GM18858 (cell line): ENCODE data around the gene TNFRSF8.
"Not testable (repeated sequence)": the region's sequence is repeated elsewhere in the genome, so short reads cannot be mapped to it uniquely, and the experiment has no call there.

ENCODE experiments used
- ATAC-seq: cut with Tn5 transposase; IDR thresholded peaks from one replicate; pipeline ENCODE4 v1.9.1; 2021; ENCODE audit not compliant: unreplicated experiment

TNFRSF8 gene

GRCh38 chr1:12063141-12064072 is at the start of gene TNFRSF8:
Gene TNFRSF8, plus strand, starts transcription at chr1:12063303. Its CDS starts 296 bp downstream, at chr1:12063599.
- ATAC-seq: no peak

GRCh38 chr1:12014141-12014991 is 48.7 kb upstream of the TNFRSF8 start:
- no peak for ATAC-seq

- ATAC-seq: no peak
These were observed 48.1 kb upstream of the TNFRSF8 start for GRCh38 chr1:12015001-12015491.

GRCh38 chr1:12015499-12015898 is 47.6 kb upstream of the TNFRSF8 start:
- ATAC-seq: no peak

GRCh38 chr1:12016182-12016581 is 46.9 kb upstream of the TNFRSF8 start:
- no peak for ATAC-seq

GRCh38 chr1:12019858-12020509 is 43.1 kb upstream of the TNFRSF8 start:
- no peak for ATAC-seq

GRCh38 chr1:12021616-12022015 is 41.5 kb upstream of the TNFRSF8 start:
- no peak for ATAC-seq

GRCh38 chr1:12022036-12022435 is 41.1 kb upstream of the TNFRSF8 start:
- no peak for ATAC-seq

- no peak for ATAC-seq
These were observed 36.5 kb upstream of the TNFRSF8 start for GRCh38 chr1:12026586-12026985.

- no peak for ATAC-seq
These were observed 34.9 kb upstream of the TNFRSF8 start for GRCh38 chr1:12028248-12028647.

GRCh38 chr1:12028957-12029511 is 34.1 kb upstream of the TNFRSF8 start:
- no peak for ATAC-seq

- no peak for ATAC-seq
These were observed 33.3 kb upstream of the TNFRSF8 start for GRCh38 chr1:12029720-12030339.

- no peak for ATAC-seq
These were observed 31.8 kb upstream of the TNFRSF8 start for GRCh38 chr1:12031039-12031980.

GRCh38 chr1:12032161-12032621 is 30.9 kb upstream of the TNFRSF8 start:
- ATAC-seq: no peak

- not testable (repeated sequence) for ATAC-seq
These were observed 29.7 kb upstream of the TNFRSF8 start for GRCh38 chr1:12033441-12033840.

- ATAC-seq: no peak
These were observed 28.7 kb upstream of the TNFRSF8 start for GRCh38 chr1:12034381-12034801.

GRCh38 chr1:12035312-12035711 is 27.8 kb upstream of the TNFRSF8 start:
- ATAC-seq: no peak

GRCh38 chr1:12037486-12038355 is 25.4 kb upstream of the TNFRSF8 start:
- no peak for ATAC-seq
